ENCODE data around the gene GCH1.
"Not testable (repeated sequence)": the region's sequence is repeated elsewhere in the genome, so short reads cannot be mapped to it uniquely, and the experiment has no call there.

The GCH1 gene

DNA sequence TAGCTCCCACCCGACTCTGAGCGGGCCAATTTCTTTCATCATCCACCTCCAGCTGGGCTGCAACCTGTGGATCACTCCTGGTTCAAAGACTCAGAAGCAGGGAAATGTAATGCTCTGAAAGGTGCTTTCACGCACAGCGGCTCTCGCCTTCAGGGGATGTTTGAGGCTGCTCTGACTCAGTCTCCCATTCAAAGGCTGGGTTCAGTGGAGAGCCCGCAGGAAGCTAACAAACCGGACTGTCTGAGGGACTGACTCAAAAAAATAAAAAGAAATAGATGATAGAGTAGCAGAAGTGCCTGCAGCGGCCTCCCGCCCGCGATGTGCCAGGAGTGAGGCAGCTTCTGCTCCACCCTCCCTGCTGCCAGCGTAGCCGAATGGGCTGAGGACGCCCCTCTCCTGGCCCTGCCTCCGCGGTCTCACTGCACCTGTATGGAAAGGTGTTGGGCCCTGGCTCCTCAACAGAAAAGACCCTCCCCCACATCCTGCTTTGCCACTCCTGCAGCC lies 98.0 kb downstream of the GCH1 start:
- H3K4me3 ChIP-seq (replicated peaks; ENCODE audit: low read depth, low read length) = no peak overlapping the region
- no peak for DNase-seq (ENCODE audit: low read depth)

DNA sequence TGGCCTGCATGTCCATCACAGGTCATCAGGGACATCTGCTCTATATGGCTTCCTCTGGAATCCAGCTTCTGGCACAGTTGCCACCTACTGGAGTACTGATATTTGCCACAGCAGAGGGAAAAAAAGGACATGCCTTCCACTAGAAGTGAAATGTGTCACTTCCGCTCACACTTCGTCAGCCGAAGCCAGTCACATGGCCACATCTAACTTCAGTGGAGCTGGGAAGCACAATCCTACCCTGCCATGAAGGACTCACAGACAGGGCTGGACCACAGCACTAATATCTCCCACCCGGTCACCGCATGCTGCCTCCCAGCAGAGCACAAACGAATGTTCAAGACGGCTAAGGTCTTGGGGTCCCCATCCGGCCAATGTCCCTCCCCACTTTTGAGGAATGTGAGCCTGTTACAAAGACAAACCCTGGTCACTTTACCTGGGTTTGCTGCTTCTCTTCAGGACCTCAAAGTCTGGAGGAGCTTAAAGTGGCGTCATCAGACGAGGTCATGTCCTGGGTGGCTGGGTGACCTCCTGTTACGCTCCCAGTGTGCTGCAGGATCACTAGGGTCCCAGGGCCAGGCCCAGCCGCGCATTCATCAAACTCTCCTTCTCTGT lies 98.6 kb downstream of the GCH1 start:
- DNase-seq (ENCODE audit: low read depth) = no peak
- TF ChIP-seq, protein P1, sequence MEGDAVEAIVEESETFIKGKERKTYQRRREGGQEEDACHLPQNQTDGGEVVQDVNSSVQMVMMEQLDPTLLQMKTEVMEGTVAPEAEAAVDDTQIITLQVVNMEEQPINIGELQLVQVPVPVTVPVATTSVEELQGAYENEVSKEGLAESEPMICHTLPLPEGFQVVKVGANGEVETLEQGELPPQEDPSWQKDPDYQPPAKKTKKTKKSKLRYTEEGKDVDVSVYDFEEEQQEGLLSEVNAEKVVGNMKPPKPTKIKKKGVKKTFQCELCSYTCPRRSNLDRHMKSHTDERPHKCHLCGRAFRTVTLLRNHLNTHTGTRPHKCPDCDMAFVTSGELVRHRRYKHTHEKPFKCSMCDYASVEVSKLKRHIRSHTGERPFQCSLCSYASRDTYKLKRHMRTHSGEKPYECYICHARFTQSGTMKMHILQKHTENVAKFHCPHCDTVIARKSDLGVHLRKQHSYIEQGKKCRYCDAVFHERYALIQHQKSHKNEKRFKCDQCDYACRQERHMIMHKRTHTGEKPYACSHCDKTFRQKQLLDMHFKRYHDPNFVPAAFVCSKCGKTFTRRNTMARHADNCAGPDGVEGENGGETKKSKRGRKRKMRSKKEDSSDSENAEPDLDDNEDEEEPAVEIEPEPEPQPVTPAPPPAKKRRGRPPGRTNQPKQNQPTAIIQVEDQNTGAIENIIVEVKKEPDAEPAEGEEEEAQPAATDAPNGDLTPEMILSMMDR (IDR thresholded peaks at IDR 0.05; ENCODE audit: low read length, missing control alignments) = no peak
- no peak overlapping the region for H3K4me3 ChIP-seq (replicated peaks; ENCODE audit: low read depth, low read length)

More for the DNA sequence above, 98.0 kb downstream of the GCH1 start:
- TF ChIP-seq, protein P1 (IDR thresholded peaks at IDR 0.05; ENCODE audit: low read length, missing control alignments) = no peak

GRCh38 chr14:54803396-54803795 lies 99.2 kb downstream of the GCH1 start:
- TF ChIP-seq, protein P1 (IDR thresholded peaks at IDR 0.05; ENCODE audit: low read length, missing control alignments) = no peak
- no peak overlapping the region for H3K4me3 ChIP-seq (replicated peaks; ENCODE audit: low read depth, low read length)
- DNase-seq (ENCODE audit: low read depth) = no peak

GRCh38 chr14:54801482-54801881 lies 101.1 kb downstream of the GCH1 start:
- not testable (repeated sequence) for DNase-seq (ENCODE audit: low read depth); H3K4me3 ChIP-seq (replicated peaks; ENCODE audit: low read depth, low read length)

DNA sequence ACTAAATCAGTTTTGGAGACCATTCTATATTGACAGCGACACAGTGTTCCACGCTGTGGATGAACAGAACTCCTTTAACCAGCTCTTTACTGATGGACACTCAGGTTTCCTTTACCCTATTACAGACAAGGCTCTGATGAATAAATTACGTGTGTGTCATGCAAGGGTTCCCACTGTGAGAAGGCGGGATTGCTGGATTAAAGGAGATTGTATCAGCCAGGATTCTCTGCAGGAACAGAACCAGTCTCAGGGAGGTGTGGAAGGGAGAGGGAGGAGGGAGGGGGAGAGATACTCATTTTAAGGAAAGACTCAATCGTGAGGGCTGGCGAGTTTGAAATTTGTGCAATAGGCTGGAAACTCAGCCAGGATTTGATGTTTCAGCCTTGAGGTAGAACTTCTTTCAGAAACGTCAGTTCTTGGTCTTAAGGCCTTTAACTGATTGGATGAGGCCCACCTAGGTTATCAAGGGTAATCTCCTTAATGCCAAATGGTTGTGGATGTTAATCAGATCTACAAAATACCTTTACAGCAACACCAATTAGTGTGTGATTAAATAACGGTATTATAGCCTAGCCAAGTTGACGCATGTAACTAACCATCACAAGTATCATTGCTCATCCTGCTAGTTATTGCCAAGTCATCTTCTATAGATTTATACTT lies 104.0 kb downstream of the GCH1 start:
- TF ChIP-seq, protein P1 (IDR thresholded peaks at IDR 0.05; ENCODE audit: low read length, missing control alignments) = no peak
- DNase-seq (ENCODE audit: low read depth) = no peak
- H3K4me3 ChIP-seq (replicated peaks; ENCODE audit: low read depth, low read length) = no peak overlapping the region

DNA sequence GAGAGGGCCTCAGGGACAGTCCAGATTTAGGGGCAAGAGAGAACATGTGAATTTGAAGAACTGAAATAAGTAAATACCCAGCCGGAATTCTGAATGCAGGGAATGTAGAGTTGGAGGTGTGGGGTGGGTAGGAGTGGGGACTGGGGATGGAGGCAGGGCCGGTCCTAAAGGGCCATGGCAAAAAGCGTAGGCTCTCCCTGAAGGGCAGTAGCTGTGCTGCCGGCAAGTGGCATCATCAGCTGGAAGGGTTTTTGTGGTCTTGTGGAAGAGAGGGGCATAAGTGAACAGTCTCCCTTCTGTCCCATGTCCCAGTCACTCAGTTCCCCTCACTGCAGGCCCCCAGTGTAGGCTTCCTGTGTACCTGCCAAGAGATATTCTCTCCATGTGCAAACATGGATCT lies 104.6 kb downstream of the GCH1 start:
- TF ChIP-seq, protein P1 (IDR thresholded peaks at IDR 0.05; ENCODE audit: low read length, missing control alignments) = no peak
- no peak for DNase-seq (ENCODE audit: low read depth)
- no peak overlapping the region for H3K4me3 ChIP-seq (replicated peaks; ENCODE audit: low read depth, low read length)

GRCh38 chr14:54797556-54797955 lies 105.1 kb downstream of the GCH1 start:
- DNase-seq (ENCODE audit: low read depth) = no peak
- no peak overlapping the region for H3K4me3 ChIP-seq (replicated peaks; ENCODE audit: low read depth, low read length)
- TF ChIP-seq, protein P1 (IDR thresholded peaks at IDR 0.05; ENCODE audit: low read length, missing control alignments) = no peak
